Spleen (tissue), 11 donors: ENCODE data around the gene CRIP2. TPM values are rescaled to one million over a fixed set of nuclear protein-coding genes. Genes with fewer than 3 reads are reported as not detected.

Experiments
- DNase-seq: peaks from one replicate; pipeline ENCODE4 v3.0.0-alpha.2; 2020
- H3K27ac ChIP-seq, 8 donors: fragments of 200-600 bp; sonication (generic) in 7 of 8; 1 replicate in 4 of 8; 2 replicates in 4 of 8; pipeline versions ENCODE4 v1.5.0 to v1.8.0; 2016 to 2021; ENCODE audit warnings: inconsistent platforms in 4 of 8, mild to moderate bottlenecking in 4 of 8, moderate library complexity in 1 of 8
- H3K27me3 ChIP-seq, 7 donors: fragments of 200-600 bp; sonication (generic) in 6 of 7; replicated peaks in 1 of 7; 1 replicate in 4 of 7; 2 replicates in 3 of 7; pipeline versions ENCODE4 v1.5.0 to v1.8.0; 2016 to 2021; ENCODE audit warnings: inconsistent platforms in 3 of 7, mild to moderate bottlenecking in 1 of 7
- H3K36me3 ChIP-seq, 6 donors: fragments of 200-600 bp; sonication (generic) in 5 of 6; 1 replicate in 4 of 6; 2 replicates in 2 of 6; pipeline versions ENCODE4 v1.5.0 to v1.8.0; 2016 to 2021; ENCODE audit warnings: inconsistent platforms in 2 of 6
- H3K4me1 ChIP-seq, 6 donors: fragments of 200-600 bp; sonication (generic) in 5 of 6; 1 replicate in 3 of 6; 2 replicates in 3 of 6; pipeline versions ENCODE4 v1.5.0 to v1.8.0; 2016 to 2021; ENCODE audit warnings: inconsistent platforms in 3 of 6
- H3K4me3 ChIP-seq, 8 donors: fragments of 200-600 bp; sonication (generic) in 7 of 8; 1 replicate in 4 of 8; 2 replicates in 4 of 8; pipeline versions ENCODE4 v1.5.0 to v1.8.0; 2016 to 2021; ENCODE audit warnings: inconsistent platforms in 4 of 8, mild to moderate bottlenecking in 4 of 8, moderate library complexity in 2 of 8
- H3K9me3 ChIP-seq, 8 donors: fragments of 200-600 bp; sonication (generic) in 7 of 8; 1 replicate in 4 of 8; 2 replicates in 4 of 8; pipeline versions ENCODE4 v1.5.0 to v1.8.0; 2016 to 2021; ENCODE audit warnings: inconsistent platforms in 4 of 8
- POLR2A ChIP-seq, 3 donors: fragments of 450-650 bp; IDR thresholded peaks; one replicate each; pipeline ENCODE4 v1.5.1; 2017; ENCODE audit warnings: antibody characterized with exemption in 3 of 3, mild to moderate bottlenecking in 1 of 3
- POLR2AphosphoS5 ChIP-seq, 3 donors: sonication (generic); formaldehyde crosslinking; IDR thresholded peaks; one replicate each; pipeline ENCODE4 v1.5.1; 2017; ENCODE audit warnings: antibody characterized with exemption in 3 of 3
- WGBS, 5 donors: extraction: QIAGEN DNeasy Blood & Tissue Kit in 3 of 5; methylation state at CpG; one replicate each; pipeline versions ENCODE4 v1.1.5 to v1.1.7; 2013 to 2018; 5-methylcytosine and 5-hydroxymethylcytosine counted together
- intact Hi-C: fragments of 100-400 bp; cut with DNase I; formaldehyde crosslinking; loops from one replicate; pipeline ENCODE4 v1.15.0; 2023; ENCODE audit warnings: low total_unique reads
- polyA plus RNA-seq, 3 donors: library from polyadenylated mRNA; stranded (reverse); fragments of 200-250 nt; gene quantifications; one replicate each; pipeline ENCODE4 v1.2.1, GENCODE V29; 2013
- total RNA-seq, 7 donors: library from RNA; depleted of rRNA in 3 of 7; stranded (reverse); fragments of >200 nt in 3 of 7; fragmentation: NEBNext Ultra II Directional in 4 of 7; extraction: Animal tissue kit (Norgen Biotek cat#: 25700) in 4 of 7; gene quantifications; one replicate each; pipeline versions ENCODE4 v1.1.0 to v1.2.1, GENCODE V29; 2016 to 2021
- TF ChIP-seq, protein P1 (sequence below), 11 experiments: fragments of 200-600 bp in 7 of 11; fragments of 450-650 bp in 4 of 11; sonication (generic) in 4 of 11; IDR thresholded peaks in 8 of 11; conservative IDR thresholded peaks in 3 of 11; 1 replicate in 7 of 11; 2 replicates in 4 of 11; pipeline versions ENCODE4 v1.4.0 to v1.8.0; 2016 to 2021; ENCODE audit warnings: antibody characterized with exemption in 11 of 11, inconsistent platforms in 4 of 11, mild to moderate bottlenecking in 1 of 11
- donor health status: healthy with polysubstance abuse.
- donor health status: DM: no; HTN: no; CAD: no; lungs with moderate emphysema.
- donor health status: DM: no; HTN: no; CAD: no.
- donor health status: Bipolar disorder and iron deficiency.
- donor health status: healthy.
- donor health status: DM: no; HTN: no; CAD: no.
- donor health status: DM: yes; HTN: yes; CAD: no.

The CRIP2 gene
- total and polyA plus RNA-seq, 10 donors: 68.6 to 181 (median 111) TPM

DNA sequence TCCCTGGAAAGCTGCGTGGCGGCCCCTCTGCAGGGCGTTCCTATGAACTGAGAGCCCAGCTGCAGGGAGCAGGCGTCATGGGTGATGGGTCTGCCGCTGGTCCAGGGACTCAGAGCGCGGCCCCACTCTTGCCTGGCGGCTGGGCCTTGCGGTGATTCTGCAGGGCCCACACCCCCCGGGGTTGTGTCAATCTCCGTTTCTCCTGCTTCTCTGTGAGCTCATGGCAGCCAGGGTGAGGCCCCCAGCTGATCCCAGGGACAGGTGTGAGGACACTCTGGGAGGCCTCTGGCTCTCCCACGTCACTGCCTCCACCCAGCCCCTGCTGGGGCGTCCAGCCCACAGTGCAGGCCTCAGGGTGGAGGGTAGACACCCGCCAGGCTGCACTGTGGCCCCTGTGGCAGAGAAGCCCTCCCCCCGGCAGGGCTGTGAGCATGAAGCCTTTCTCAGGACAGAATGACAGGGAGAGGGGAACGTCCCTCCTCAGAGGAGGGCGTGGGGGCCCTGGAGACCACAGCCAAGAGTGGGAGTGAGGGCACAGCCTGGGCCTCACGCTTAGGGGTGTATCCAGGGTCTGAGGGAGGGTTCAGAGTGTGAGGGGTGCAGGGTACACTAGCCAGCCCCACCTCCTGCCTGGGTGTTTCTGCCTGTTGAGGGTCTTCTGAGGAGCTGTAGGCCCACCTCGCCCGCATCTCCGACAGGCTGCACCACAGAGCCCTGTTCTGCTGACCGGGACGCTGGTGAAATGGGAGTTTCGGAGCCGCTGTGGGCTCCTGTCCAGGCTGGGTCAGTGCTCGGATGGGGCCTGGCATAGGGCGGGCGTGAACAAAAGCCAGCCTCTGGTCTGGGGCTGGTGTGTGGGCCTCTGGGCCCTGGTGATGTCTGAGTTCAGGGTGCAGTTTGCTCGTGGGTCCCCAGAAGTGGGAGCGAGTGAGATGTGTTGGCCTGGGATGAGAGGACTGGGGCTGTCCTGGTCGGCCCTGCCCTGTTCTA is 26.7 kb upstream of the CRIP2 start:
- Histone ChIP-seq H3K9me3 (no peaks in the 10 kb centered on the region), H3K36me3 (peaks cover 0 to 69% (median 27%) of the 10 kb centered on the region in 6 donors), H3K27me3 (no peaks in the 10 kb centered on the region), H3K27ac (peak overlapping the region in 2 of 8 donors; percentile 14 to 16), H3K4me3 (no peak overlapping the region), H3K4me1 (peaks cover 4 to 19% (median 12%) of the 10 kb centered on the region in 6 donors)
- intact Hi-C loops: no loop called here
- TF ChIP-seq, protein P1, sequence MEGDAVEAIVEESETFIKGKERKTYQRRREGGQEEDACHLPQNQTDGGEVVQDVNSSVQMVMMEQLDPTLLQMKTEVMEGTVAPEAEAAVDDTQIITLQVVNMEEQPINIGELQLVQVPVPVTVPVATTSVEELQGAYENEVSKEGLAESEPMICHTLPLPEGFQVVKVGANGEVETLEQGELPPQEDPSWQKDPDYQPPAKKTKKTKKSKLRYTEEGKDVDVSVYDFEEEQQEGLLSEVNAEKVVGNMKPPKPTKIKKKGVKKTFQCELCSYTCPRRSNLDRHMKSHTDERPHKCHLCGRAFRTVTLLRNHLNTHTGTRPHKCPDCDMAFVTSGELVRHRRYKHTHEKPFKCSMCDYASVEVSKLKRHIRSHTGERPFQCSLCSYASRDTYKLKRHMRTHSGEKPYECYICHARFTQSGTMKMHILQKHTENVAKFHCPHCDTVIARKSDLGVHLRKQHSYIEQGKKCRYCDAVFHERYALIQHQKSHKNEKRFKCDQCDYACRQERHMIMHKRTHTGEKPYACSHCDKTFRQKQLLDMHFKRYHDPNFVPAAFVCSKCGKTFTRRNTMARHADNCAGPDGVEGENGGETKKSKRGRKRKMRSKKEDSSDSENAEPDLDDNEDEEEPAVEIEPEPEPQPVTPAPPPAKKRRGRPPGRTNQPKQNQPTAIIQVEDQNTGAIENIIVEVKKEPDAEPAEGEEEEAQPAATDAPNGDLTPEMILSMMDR (IDR thresholded peaks at IDR 0.05 in 8 of 11, conservative IDR thresholded peaks at IDR 0.05 in 3 of 11): no peak
- TF ChIP-seq POLR2A (IDR thresholded peaks at IDR 0.05): no peak
- TF ChIP-seq POLR2AphosphoS5 (IDR thresholded peaks at IDR 0.05): no peak
- DNase-seq: no peak
- 88 to 95% (median 90%) methylated on average over 18 to 31 of the region's 31 CpGs for WGBS, 5 donors

DNA sequence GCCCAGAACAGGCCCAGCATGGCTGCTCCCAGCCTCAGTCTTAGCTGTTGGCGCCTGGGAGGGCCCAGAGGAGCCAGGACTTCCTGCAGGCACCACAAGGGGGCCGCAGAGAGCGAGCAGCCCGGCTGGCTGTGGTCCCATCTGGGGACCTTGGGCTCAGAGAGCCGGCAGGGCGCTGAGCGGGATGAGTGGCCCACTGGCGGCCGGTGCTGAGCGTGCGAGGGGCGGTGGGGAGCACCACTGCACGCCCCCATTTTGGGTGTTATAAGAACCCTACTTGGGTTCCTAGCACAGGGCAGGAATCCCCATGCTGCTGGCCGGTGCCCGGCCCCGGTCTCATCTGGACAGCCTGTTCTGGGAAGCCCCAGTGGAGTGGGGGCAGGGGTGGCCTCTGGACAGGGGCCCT is 25.9 kb upstream of the CRIP2 start:
- H3K4me1 ChIP-seq: peaks cover 4 to 19% (median 12%) of the 10 kb centered on the region in 6 donors
- H3K9me3 ChIP-seq: no peaks in the 10 kb centered on the region
- TF ChIP-seq POLR2AphosphoS5 (IDR thresholded peaks at IDR 0.05) (peak; percentile 51 to 76 (median 66)), POLR2A (IDR thresholded peaks at IDR 0.05) (no peak)
- TF ChIP-seq, protein P1 (IDR thresholded peaks at IDR 0.05 in 8 of 11, conservative IDR thresholded peaks at IDR 0.05 in 3 of 11): peak; percentile 50 to 97 (median 90)
- no peak overlapping the region for H3K4me3 ChIP-seq
- intact Hi-C loops: no loop called here
- DNase-seq: peak; percentile 90
- no peaks in the 10 kb centered on the region for H3K27me3 ChIP-seq
- peaks cover 0 to 71% (median 32%) of the 10 kb centered on the region in 6 donors for H3K36me3 ChIP-seq
- peak overlapping the region in 2 of 8 donors; percentile 14 to 16 for H3K27ac ChIP-seq
- WGBS, 5 donors: 37 to 66% (median 52%) methylated on average over 7 to 16 of the region's 16 CpGs; no CpG with 5 or more reads in 1 of the 5 donors

DNA sequence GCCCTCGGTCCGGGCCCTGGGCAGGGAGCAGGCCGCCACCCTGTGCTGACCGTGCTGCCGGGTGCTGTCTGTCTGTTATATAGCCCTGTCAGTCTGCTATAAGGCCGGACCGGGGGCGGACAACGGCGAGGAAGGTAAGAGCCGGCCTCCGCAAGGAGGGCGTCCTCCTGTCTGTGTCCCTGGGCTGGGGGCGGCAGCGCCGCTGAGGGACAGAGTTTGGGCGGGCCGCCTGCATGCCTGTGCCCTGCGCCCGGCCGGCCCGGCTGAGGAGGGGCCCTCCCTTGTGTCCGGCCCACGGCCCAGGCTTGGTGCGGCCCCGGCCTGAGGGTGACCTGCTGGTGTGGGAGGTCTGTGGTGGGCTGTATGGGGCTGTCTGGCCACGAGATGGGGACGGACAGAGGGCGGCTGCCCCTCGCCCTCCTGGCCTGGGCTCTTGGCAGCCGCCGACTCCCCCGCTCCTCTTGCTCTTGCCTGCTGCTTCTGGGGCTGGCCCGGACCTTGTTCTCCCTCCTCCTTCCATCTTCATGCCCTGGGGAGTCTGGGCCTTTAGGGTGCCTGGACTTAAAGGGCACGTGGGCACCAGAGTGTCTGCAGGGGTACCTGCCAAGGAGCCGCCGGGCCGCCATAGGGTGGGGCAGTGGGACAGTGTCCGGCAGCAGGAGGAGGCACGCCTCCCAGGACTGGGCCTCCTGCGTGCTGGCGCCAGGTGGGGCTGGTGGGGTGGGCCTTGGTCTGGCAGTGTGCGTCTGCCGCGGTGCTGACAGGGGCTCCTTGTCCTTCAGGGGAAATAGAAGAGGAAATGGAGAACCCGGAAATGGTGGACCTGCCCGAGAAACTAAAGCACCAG is 25.1 kb upstream of the CRIP2 start:
- intact Hi-C loops: no loop called here
- 85 to 92% (median 92%) methylated on average over 20 to 47 of the region's 47 CpGs for WGBS, 5 donors
- TF ChIP-seq POLR2A (IDR thresholded peaks at IDR 0.05) (no peak), POLR2AphosphoS5 (IDR thresholded peaks at IDR 0.05) (no peak)
- TF ChIP-seq, protein P1 (IDR thresholded peaks at IDR 0.05 in 8 of 11, conservative IDR thresholded peaks at IDR 0.05 in 3 of 11): no peak
- Histone ChIP-seq H3K27ac (no peak overlapping the region), H3K4me1 (peaks cover 4 to 19% (median 12%) of the 10 kb centered on the region in 6 donors), H3K27me3 (no peaks in the 10 kb centered on the region), H3K4me3 (no peak overlapping the region), H3K36me3 (peaks cover 0 to 79% (median 40%) of the 10 kb centered on the region in 6 donors), H3K9me3 (no peaks in the 10 kb centered on the region)
- no peak for DNase-seq
